Breast epithelium (tissue), 4 donors: ENCODE measurements around the gene SYNPO2. TPM values are rescaled to one million over a fixed set of nuclear protein-coding genes. Genes with fewer than 3 reads are reported as not detected.
"Not testable (repeated sequence)": the region's sequence is repeated elsewhere in the genome, so short reads cannot be mapped to it uniquely, and the experiment has no call there.

Experiments used
- DNase-seq, 2 donors: peaks; one replicate each; pipeline ENCODE4 v3.0.0-alpha.2; 2019; ENCODE audit warnings: low spot score in 2 of 2
- H3K27ac ChIP-seq, 2 donors: fragments of 200-600 bp; sonication (generic) in 1 of 2; one replicate each; pipeline ENCODE4 v1.5.1; 2016 to 2019; ENCODE audit warnings: mild to moderate bottlenecking in 1 of 2
- H3K27me3 ChIP-seq, 2 donors: fragments of 200-600 bp; sonication (generic) in 1 of 2; one replicate each; pipeline versions ENCODE4 v1.5.1 to v1.6.0; 2017 to 2019; ENCODE audit warnings: control low read depth in 1 of 2, mild to moderate bottlenecking in 1 of 2
- H3K36me3 ChIP-seq: fragments of 200-600 bp; one replicate; pipeline ENCODE4 v1.5.1; 2019
- H3K4me1 ChIP-seq, 2 donors: fragments of 200-600 bp; sonication (generic); one replicate each; pipeline ENCODE4 v1.5.1; 2016 to 2019; ENCODE audit warnings: control low read depth in 1 of 2
- H3K4me3 ChIP-seq, 3 donors: fragments of 200-600 bp; sonication (generic); 1 replicate in 2 of 3; 2 replicates in 1 of 3; pipeline ENCODE4 v1.5.1; 2016 to 2019; ENCODE audit warnings: mild to moderate bottlenecking in 3 of 3, moderate library complexity in 2 of 3
- H3K9me3 ChIP-seq, 2 donors: fragments of 200-600 bp; sonication (generic) in 1 of 2; one replicate each; pipeline ENCODE4 v1.5.1; 2016 to 2019; ENCODE audit warnings: control low read depth in 1 of 2
- POLR2A ChIP-seq: fragments of 450-650 bp; IDR thresholded peaks from one replicate; pipeline ENCODE4 v1.6.1; 2016; ENCODE audit warnings: antibody characterized with exemption, mild to moderate bottlenecking, moderate library complexity
- POLR2AphosphoS5 ChIP-seq, 3 donors: sonication (generic); formaldehyde crosslinking; IDR thresholded peaks; one replicate each; pipeline ENCODE4 v1.6.1; 2017; ENCODE audit warnings: antibody characterized with exemption in 3 of 3
- intact Hi-C: fragments of 100-400 bp; cut with DNase I; formaldehyde crosslinking; loops from one replicate; pipeline ENCODE4 v1.15.1; 2023; ENCODE audit warnings: low total_unique reads
- total RNA-seq, 3 donors: library from RNA; depleted of rRNA; stranded (reverse); fragments of >200 nt; gene quantifications; one replicate each; pipeline ENCODE4 v1.1.0, GENCODE V29; 2016
- TF ChIP-seq, protein P1 (sequence below), 3 donors: fragments of 450-650 bp; IDR thresholded peaks; one replicate each; pipeline ENCODE4 v1.5.1; 2016 to 2017; ENCODE audit warnings: antibody characterized with exemption in 3 of 3, mild to moderate bottlenecking in 3 of 3, moderate library complexity in 3 of 3

The SYNPO2 gene
- total RNA-seq, 3 donors from 2014 or later: 30.2 to 90.1 (median 52.7) TPM

DNA sequence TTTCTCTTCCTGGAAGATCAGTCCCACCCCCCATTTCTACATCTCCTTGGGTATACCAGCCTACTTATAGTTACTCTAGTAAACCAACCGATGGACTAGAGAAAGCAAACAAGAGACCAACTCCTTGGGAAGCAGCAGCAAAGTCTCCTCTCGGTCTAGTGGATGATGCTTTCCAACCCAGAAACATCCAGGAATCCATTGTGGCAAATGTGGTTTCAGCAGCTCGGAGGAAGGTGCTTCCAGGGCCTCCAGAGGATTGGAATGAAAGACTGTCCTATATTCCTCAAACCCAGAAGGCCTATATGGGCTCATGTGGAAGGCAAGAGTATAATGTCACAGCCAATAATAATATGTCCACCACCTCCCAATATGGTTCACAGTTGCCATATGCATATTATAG is 168.8 kb downstream of the SYNPO2 start:
- H3K9me3 ChIP-seq: no peaks in the 10 kb centered on the region
- H3K27ac ChIP-seq: no peak overlapping the region
- no peaks in the 10 kb centered on the region for H3K36me3 ChIP-seq
- no peak for DNase-seq
- H3K27me3 ChIP-seq: no peaks in the 10 kb centered on the region
- no peaks in the 10 kb centered on the region for H3K4me1 ChIP-seq
- no peak for TF ChIP-seq POLR2A
- no peak for TF ChIP-seq POLR2AphosphoS5 (IDR thresholded peaks at IDR 0.05)
- TF ChIP-seq, protein P1, sequence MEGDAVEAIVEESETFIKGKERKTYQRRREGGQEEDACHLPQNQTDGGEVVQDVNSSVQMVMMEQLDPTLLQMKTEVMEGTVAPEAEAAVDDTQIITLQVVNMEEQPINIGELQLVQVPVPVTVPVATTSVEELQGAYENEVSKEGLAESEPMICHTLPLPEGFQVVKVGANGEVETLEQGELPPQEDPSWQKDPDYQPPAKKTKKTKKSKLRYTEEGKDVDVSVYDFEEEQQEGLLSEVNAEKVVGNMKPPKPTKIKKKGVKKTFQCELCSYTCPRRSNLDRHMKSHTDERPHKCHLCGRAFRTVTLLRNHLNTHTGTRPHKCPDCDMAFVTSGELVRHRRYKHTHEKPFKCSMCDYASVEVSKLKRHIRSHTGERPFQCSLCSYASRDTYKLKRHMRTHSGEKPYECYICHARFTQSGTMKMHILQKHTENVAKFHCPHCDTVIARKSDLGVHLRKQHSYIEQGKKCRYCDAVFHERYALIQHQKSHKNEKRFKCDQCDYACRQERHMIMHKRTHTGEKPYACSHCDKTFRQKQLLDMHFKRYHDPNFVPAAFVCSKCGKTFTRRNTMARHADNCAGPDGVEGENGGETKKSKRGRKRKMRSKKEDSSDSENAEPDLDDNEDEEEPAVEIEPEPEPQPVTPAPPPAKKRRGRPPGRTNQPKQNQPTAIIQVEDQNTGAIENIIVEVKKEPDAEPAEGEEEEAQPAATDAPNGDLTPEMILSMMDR (IDR thresholded peaks at IDR 0.05): no peak
- intact Hi-C loops: no loop called here
- H3K4me3 ChIP-seq: no peak overlapping the region

DNA sequence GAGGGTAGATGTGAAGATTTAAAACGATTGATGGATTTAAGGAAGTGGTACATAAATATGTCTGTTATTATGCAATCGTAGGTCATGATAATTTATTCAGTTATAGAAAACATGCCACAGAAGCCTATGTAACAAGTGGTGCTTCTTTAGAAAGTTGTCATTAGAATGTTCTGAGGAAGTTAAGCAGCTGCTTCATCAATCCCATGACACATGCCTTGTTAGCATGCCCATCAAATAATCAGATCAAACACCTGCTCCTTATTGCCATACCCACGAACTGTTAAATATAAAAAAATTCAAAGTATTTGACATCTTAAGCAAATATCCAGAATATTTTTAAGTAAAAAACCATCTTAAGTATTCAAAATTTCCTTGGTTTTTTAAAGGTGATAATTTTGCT is 170.6 kb downstream of the SYNPO2 start:
- Histone ChIP-seq H3K27me3 (no peaks in the 10 kb centered on the region), H3K36me3 (no peaks in the 10 kb centered on the region), H3K27ac (no peak overlapping the region), H3K9me3 (no peaks in the 10 kb centered on the region), H3K4me3 (no peak overlapping the region), H3K4me1 (no peaks in the 10 kb centered on the region)
- DNase-seq: no peak
- TF ChIP-seq, protein P1 (IDR thresholded peaks at IDR 0.05): no peak
- TF ChIP-seq POLR2AphosphoS5 (IDR thresholded peaks at IDR 0.05) (no peak), POLR2A (no peak)
- intact Hi-C loops: no loop called here

DNA sequence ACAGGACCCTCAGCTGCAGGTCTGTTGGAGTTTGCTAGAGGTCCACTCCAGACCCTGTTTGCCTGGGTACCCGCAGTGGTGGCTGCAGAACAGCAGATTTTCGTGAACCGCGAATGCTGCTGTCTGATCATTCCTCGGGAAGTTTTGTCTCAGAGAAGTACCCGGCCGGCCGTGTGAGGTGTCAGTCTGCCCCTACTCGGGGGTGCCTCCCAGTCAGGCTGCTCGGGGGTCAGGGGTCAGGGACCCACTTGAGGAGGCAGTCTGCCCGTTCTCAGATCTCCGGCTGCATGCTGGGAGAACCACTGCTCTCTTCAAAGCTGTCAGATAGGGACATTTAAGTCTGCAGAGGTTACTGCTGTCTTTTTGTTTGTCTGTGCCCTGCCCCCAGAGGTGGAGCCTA is 178.5 kb downstream of the SYNPO2 start:
- H3K4me1 ChIP-seq, H3K27ac ChIP-seq, H3K9me3 ChIP-seq, H3K27me3 ChIP-seq, H3K36me3 ChIP-seq, DNase-seq, intact Hi-C loops, H3K4me3 ChIP-seq: not testable (repeated sequence)

DNA sequence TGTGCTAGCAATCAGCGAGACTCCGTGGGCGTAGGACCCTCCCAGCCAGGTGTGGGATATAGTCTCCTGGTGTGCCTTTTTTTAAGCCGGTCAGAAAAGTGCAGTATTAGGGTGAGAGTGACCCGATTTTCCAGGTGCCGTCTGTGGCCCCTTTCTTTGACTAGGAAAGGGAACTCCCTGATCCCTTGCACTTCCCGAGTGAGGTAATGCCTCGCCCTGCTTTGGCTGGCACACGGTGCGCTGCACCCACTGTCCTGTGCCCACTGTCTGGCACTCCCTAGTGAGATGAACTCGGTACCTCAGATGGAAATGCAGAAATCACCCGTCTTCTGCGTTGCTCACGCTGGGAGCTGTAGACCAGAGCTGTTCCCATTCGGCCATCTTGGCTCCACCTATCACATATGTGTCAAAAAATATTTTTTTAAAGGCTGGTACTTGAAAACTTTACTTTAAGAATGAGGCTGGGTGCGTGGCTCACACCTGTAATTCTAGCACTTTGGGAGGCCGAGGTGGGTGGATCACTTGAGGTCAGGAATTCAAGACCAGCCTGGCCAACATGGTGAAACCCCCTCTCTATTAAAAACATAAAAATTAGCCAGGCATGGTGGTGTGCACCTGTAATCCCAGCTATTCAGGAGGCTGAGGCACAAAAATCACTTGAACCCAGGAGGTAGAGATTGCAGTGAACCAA is 179.2 kb downstream of the SYNPO2 start:
- DNase-seq, H3K27me3 ChIP-seq, H3K27ac ChIP-seq, intact Hi-C loops, H3K4me1 ChIP-seq, H3K36me3 ChIP-seq, H3K9me3 ChIP-seq, H3K4me3 ChIP-seq: not testable (repeated sequence)

DNA sequence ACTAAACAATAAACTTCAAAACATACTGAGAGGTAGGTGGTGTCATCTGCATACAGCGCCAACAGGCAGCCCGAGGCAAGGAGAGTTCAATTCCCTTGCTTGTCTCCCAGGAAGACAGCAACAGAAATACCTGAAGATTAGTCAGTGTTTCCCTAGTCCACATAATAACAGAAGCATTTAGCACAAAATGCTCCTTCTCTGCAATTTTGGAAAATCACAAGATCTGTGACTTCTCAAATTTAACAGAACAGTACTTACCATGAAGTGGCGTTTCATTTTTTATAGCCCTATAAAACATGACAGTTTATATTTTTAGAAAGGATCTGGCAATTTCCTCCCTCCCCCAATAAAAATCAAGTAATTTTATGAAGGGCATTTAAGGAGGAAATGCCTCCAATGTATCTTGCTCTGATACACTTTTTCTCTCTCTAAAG is 179.9 kb downstream of the SYNPO2 start:
- no peaks in the 10 kb centered on the region for H3K4me1 ChIP-seq
- no peak overlapping the region for H3K27ac ChIP-seq
- TF ChIP-seq, protein P1 (IDR thresholded peaks at IDR 0.05): no peak
- TF ChIP-seq POLR2A (no peak), POLR2AphosphoS5 (IDR thresholded peaks at IDR 0.05) (no peak)
- H3K9me3 ChIP-seq: no peaks in the 10 kb centered on the region
- intact Hi-C loops: no loop called here
- H3K36me3 ChIP-seq: no peaks in the 10 kb centered on the region
- peak in 1 of 2 donors; percentile 29 for DNase-seq
- no peaks in the 10 kb centered on the region for H3K27me3 ChIP-seq
- no peak overlapping the region for H3K4me3 ChIP-seq

DNA sequence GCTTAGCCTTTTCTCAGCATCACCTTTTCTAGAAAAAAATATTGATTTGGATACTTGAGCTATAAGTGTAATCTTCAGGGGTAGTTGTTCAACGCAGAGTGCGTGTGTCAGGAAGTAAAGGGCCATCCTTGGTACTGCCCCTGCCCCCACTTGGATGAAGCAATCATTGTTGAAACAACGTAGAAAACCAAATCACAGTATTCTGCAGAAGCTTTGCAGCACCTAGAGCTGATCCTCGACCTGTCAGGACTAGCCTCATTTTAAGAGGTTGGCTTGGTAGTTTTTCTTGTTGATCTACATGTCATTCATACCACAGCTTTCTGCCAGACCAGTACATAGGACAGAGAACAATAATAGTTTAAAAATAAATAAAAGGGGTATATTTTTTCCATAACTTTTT is 181.6 kb downstream of the SYNPO2 start:
- no peaks in the 10 kb centered on the region for H3K9me3 ChIP-seq
- H3K36me3 ChIP-seq: no peaks in the 10 kb centered on the region
- H3K27me3 ChIP-seq: no peaks in the 10 kb centered on the region
- DNase-seq: no peak
- no peaks in the 10 kb centered on the region for H3K4me1 ChIP-seq
- H3K4me3 ChIP-seq: no peak overlapping the region
- TF ChIP-seq POLR2A: no peak
- no peak for TF ChIP-seq POLR2AphosphoS5 (IDR thresholded peaks at IDR 0.05)
- TF ChIP-seq, protein P1 (IDR thresholded peaks at IDR 0.05): no peak
- intact Hi-C loops: no loop called here
- peak overlapping the region in 1 of 2 donors; percentile 3 for H3K27ac ChIP-seq
